ENCODE measurements around the gene CYP8B1. TPM values are rescaled to one million over a fixed set of nuclear protein-coding genes. Genes with fewer than 3 reads are reported as not detected.
A peak's percentile ranks its signal among the peaks of the same experiment; 100 is the strongest.

Gene CYP8B1
- total and polyA plus RNA-seq, 9 of the 15 experiments (the other 6 are each of a cell fraction or from before 2014, with no cell fraction given): 0.04 TPM; not detected in 8

DNA sequence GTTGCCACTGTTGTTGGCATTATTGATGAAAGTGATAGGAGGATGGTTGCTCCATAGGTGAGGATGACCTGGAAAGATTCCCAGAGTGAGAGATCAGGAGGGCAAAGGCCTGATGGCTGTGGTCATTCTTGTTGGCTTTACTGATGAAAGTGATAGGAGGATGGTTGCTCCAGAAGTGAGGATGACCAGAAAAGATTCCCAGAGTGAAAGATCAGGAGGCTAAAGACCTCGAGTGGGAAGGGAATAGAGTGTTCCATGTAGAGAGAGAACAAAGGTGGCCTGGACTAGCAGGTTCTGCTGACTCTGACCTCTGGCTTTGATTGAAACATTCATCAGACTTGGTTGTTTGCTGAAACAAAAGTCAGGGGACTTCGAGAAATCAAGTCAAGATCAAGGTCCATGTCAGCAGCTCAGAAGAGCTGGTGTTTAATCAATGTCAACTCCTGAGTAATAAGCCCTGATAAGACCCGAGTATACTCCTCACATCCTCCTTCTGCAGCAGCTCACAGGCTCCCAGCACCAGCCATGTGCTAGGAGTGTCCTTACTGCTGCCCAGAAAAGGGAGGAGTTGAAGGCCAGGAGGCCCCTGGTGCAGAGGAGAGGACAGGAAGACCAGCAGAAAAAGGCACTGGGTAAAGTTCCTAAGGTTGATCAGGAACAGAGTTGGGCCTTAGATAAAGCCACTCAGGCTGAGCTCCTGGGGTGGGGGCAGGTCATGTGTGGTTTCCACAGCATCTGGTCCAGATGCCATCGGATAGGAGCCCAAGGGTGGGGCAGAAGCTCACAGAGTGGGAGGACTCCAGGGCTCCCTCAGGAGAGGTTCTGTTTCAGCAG lies 19.9 kb downstream of the CYP8B1 start (continued):
- TF ChIP-seq, protein P1, sequence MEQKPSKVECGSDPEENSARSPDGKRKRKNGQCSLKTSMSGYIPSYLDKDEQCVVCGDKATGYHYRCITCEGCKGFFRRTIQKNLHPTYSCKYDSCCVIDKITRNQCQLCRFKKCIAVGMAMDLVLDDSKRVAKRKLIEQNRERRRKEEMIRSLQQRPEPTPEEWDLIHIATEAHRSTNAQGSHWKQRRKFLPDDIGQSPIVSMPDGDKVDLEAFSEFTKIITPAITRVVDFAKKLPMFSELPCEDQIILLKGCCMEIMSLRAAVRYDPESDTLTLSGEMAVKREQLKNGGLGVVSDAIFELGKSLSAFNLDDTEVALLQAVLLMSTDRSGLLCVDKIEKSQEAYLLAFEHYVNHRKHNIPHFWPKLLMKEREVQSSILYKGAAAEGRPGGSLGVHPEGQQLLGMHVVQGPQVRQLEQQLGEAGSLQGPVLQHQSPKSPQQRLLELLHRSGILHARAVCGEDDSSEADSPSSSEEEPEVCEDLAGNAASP (IDR thresholded peaks at IDR 0.05): no peak
- no peak for TF ChIP-seq NELFE (IDR thresholded peaks at IDR 0.05; ENCODE audit: insufficient read depth, insufficient read length)
- TF ChIP-seq NFXL1 (CRISPR knock-in tag; IDR thresholded peaks at IDR 0.05): no peak
- no peak for TF ChIP-seq FOXK1 (CRISPR knock-in tag; IDR thresholded peaks at IDR 0.05; ENCODE audit: borderline replicate concordance)
- TF ChIP-seq, protein P2, sequence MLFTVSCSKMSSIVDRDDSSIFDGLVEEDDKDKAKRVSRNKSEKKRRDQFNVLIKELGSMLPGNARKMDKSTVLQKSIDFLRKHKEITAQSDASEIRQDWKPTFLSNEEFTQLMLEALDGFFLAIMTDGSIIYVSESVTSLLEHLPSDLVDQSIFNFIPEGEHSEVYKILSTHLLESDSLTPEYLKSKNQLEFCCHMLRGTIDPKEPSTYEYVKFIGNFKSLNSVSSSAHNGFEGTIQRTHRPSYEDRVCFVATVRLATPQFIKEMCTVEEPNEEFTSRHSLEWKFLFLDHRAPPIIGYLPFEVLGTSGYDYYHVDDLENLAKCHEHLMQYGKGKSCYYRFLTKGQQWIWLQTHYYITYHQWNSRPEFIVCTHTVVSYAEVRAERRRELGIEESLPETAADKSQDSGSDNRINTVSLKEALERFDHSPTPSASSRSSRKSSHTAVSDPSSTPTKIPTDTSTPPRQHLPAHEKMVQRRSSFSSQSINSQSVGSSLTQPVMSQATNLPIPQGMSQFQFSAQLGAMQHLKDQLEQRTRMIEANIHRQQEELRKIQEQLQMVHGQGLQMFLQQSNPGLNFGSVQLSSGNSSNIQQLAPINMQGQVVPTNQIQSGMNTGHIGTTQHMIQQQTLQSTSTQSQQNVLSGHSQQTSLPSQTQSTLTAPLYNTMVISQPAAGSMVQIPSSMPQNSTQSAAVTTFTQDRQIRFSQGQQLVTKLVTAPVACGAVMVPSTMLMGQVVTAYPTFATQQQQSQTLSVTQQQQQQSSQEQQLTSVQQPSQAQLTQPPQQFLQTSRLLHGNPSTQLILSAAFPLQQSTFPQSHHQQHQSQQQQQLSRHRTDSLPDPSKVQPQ (CRISPR knock-in tag; IDR thresholded peaks at IDR 0.05; ENCODE audit: borderline replicate concordance): 0 out of 2 replicates have a peak, but pooled peaks have one; percentile 36
- TF ChIP-seq SMARCA5 (IDR thresholded peaks at IDR 0.05): no peak
- TF ChIP-seq MAZ (CRISPR knock-in tag; conservative IDR thresholded peaks at IDR 0.05 in 1 of 2, IDR thresholded peaks at IDR 0.05 in 1 of 2): peak; percentile 45 to 85; a peak in 3 of 4 replicates
- no peak for TF ChIP-seq ZBTB1 (CRISPR knock-in tag; IDR thresholded peaks at IDR 0.05; ENCODE audit: borderline replicate concordance, low read depth)
- TF ChIP-seq, protein P3, sequence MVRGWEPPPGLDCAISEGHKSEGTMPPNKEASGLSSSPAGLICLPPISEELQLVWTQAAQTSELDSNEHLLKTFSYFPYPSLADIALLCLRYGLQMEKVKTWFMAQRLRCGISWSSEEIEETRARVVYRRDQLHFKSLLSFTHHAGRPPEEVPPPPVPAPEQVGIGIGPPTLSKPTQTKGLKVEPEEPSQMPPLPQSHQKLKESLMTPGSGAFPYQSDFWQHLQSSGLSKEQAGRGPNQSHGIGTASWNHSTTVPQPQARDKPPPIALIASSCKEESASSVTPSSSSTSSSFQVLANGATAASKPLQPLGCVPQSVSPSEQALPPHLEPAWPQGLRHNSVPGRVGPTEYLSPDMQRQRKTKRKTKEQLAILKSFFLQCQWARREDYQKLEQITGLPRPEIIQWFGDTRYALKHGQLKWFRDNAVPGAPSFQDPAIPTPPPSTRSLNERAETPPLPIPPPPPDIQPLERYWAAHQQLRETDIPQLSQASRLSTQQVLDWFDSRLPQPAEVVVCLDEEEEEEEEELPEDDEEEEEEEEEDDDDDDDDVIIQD (CRISPR knock-in tag; IDR thresholded peaks at IDR 0.05): no peak
- TF ChIP-seq, protein P4, sequence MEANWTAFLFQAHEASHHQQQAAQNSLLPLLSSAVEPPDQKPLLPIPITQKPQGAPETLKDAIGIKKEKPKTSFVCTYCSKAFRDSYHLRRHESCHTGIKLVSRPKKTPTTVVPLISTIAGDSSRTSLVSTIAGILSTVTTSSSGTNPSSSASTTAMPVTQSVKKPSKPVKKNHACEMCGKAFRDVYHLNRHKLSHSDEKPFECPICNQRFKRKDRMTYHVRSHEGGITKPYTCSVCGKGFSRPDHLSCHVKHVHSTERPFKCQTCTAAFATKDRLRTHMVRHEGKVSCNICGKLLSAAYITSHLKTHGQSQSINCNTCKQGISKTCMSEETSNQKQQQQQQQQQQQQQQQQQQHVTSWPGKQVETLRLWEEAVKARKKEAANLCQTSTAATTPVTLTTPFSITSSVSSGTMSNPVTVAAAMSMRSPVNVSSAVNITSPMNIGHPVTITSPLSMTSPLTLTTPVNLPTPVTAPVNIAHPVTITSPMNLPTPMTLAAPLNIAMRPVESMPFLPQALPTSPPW (CRISPR knock-in tag; IDR thresholded peaks at IDR 0.05): peak; percentile 74
- TF ChIP-seq BHLHE40 (IDR thresholded peaks at IDR 0.05; ENCODE audit: low read length): 0 out of 2 replicates have a peak, but pooled peaks have one; percentile 5
- TF ChIP-seq LCOR (CRISPR knock-in tag; IDR thresholded peaks at IDR 0.05): no peak
- TF ChIP-seq ELF2 (CRISPR knock-in tag; IDR thresholded peaks at IDR 0.05): no peak
- TF ChIP-seq HNRNPH1 (optimal IDR thresholded peaks at IDR 0.05; ENCODE audit: low read depth, low read length): no peak
- no peak for TF ChIP-seq ZFP30 (CRISPR knock-in tag; IDR thresholded peaks at IDR 0.05; ENCODE audit: borderline replicate concordance)
- TF ChIP-seq, protein P5, sequence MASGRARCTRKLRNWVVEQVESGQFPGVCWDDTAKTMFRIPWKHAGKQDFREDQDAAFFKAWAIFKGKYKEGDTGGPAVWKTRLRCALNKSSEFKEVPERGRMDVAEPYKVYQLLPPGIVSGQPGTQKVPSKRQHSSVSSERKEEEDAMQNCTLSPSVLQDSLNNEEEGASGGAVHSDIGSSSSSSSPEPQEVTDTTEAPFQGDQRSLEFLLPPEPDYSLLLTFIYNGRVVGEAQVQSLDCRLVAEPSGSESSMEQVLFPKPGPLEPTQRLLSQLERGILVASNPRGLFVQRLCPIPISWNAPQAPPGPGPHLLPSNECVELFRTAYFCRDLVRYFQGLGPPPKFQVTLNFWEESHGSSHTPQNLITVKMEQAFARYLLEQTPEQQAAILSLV (tag; IDR thresholded peaks at IDR 0.05): no peak
- peak; percentile 60 for TF ChIP-seq CBFA2T2 (conservative IDR thresholded peaks at IDR 0.05)
- TF ChIP-seq ZNF146 (CRISPR knock-in tag; IDR thresholded peaks at IDR 0.05; ENCODE audit: unreplicated experiment): no peak
- no peak for TF ChIP-seq POLR2A (conservative IDR thresholded peaks at IDR 0.05)

All from K562 (cell line).